ENCODE results near the gene EDC3. TPM values are rescaled to one million over a fixed set of nuclear protein-coding genes. Genes with fewer than 3 reads are reported as not detected.

Gene EDC3
- total RNA-seq, 1 experiment from 2014 or later: 45.1 TPM

- no peaks in the 10 kb centered on the region for H4K20me1 ChIP-seq (ENCODE audit: insufficient read depth)
- H3K4me2 ChIP-seq (ENCODE audit: low read length): peak overlapping the region; percentile 100
- ATAC-seq (peak; percentile 69), DNase-seq (ENCODE audit: low read depth, low spot score) (no peak)
- H3K79me2 ChIP-seq (ENCODE audit: insufficient read depth, low read length): no peaks in the 10 kb centered on the region
- H2AFZ ChIP-seq (ENCODE audit: low read depth, low read length, poor library complexity, severe bottlenecking): no peak overlapping the region
- TF ChIP-seq MAX (IDR thresholded peaks at IDR 0.05) (peak; percentile 46; the same call in 1 of the 2 replicates), EGR1 (IDR thresholded peaks at IDR 0.05; ENCODE audit: low read depth) (peak; percentile 38; the same call in 1 of the 2 replicates), POLR2A (IDR thresholded peaks at IDR 0.05; ENCODE audit: borderline replicate concordance, extremely low read depth, insufficient read depth, insufficient read length) (no peak), ZNF274 (IDR thresholded peaks at IDR 0.05; ENCODE audit: low read depth, low read length) (no peak), REST (IDR thresholded peaks at IDR 0.05; ENCODE audit: low read depth) (no peak), RAD21 (IDR thresholded peaks at IDR 0.05; ENCODE audit: low read depth) (no peak), POLR2AphosphoS5 (IDR thresholded peaks at IDR 0.05; ENCODE audit: low read depth, low read length) (0 out of 2 replicates have a peak, but pooled peaks have one; percentile 8), JUND (IDR thresholded peaks at IDR 0.05) (no peak)
- POLR2A ChIA-PET: interaction anchor here (2.5 kb wide), 1 partner anchor 34 kb away, joined by 10 read pairs; no protein-coding TSS in a partner anchor
- H3K27me3 ChIP-seq (ENCODE audit: insufficient read depth, low read length): no peaks in the 10 kb centered on the region
- H3K36me3 ChIP-seq (ENCODE audit: control insufficient read depth in 1 of 2, insufficient read depth in 2 of 2, low read length in 2 of 2): no peaks in the 10 kb centered on the region
- peak overlapping the region; percentile 68 for H3K9ac ChIP-seq (ENCODE audit: low read length)
- no peaks in the 10 kb centered on the region for H3K9me2 ChIP-seq (ENCODE audit: insufficient read depth)
- H3K4me3 ChIP-seq (replicated peaks in 1 of 2; ENCODE audit: low read depth in 1 of 2, low read length in 2 of 2): peak overlapping the region; percentile 64 to 71
- RAD21 ChIA-PET (ENCODE audit: low non-redundant PET in 1 of 2, low total read pairs in 2 of 2, uncharacterized antibody in 2 of 2, unreplicated experiment in 2 of 2): no interaction called here
- peak overlapping the region; percentile 74 for H3K27ac ChIP-seq (ENCODE audit: low read depth, low read length)
- H3K4me1 ChIP-seq (ENCODE audit: control insufficient read depth in 1 of 2, insufficient read depth in 2 of 2, low read length in 2 of 2): peaks cover 22 to 43% of the 10 kb centered on the region in 2 experiments
- BruUV-seq (replicated peaks): no TSS peak
- intact Hi-C loops (cut with micrococcal nuclease): no loop called here
- H3K9me3 ChIP-seq (ENCODE audit: control insufficient read depth in 1 of 2, insufficient read depth in 1 of 2, low read depth in 1 of 2, low read length in 2 of 2): no peaks in the 10 kb centered on the region
- CTCF ChIA-PET: interaction anchor here (0.6 to 1.5 kb wide), 5 partner anchors 42 to 344 kb away, joined by 3 to 4 read pairs (median 3); no protein-coding TSS in a partner anchor
These were observed 30.3 kb upstream of the EDC3 start for GRCh38 chr15:74725845-74726773.
